Loucy (cell line): ENCODE measurements around the gene CLCN7.

ENCODE experiments used
- EZH2phosphoT487 ChIP-seq: fragments of 200-600 bp; IDR thresholded peaks from 2 replicates; pipeline ENCODE4 v1.6.1; 2018; ENCODE audit warnings: antibody characterized with exemption, mild to moderate bottlenecking, moderate library complexity, borderline replicate concordance
- TF ChIP-seq, protein P1 (sequence below): fragments of 200-600 bp; sonication (generic); conservative IDR thresholded peaks from 2 replicates; pipeline ENCODE4 v1.5.1; 2014; ENCODE audit warnings: mild to moderate bottlenecking, antibody characterized with exemption, low read length

DNA sequence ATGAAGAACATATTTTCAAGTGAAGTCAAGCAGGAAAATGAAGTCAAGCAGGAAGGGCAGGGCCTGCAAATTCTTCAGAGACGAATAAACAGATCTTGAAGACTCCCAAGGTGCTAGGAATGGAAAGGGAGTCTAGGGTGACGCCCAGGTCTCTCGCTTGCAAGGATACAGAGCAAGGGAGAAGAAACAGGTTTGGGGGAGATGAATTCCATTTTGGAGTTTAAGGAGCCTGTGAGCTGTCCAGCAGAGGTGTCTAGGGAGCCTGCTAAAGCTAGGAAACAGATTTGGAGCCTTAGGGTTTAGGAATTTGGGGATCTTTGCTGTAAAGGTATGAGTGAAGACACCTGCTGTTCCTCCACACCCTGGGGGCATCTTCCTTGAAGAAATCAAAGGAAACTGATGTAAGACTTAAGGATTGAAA, 58.3 kb downstream of the CLCN7 start:
- TF ChIP-seq, protein P1, sequence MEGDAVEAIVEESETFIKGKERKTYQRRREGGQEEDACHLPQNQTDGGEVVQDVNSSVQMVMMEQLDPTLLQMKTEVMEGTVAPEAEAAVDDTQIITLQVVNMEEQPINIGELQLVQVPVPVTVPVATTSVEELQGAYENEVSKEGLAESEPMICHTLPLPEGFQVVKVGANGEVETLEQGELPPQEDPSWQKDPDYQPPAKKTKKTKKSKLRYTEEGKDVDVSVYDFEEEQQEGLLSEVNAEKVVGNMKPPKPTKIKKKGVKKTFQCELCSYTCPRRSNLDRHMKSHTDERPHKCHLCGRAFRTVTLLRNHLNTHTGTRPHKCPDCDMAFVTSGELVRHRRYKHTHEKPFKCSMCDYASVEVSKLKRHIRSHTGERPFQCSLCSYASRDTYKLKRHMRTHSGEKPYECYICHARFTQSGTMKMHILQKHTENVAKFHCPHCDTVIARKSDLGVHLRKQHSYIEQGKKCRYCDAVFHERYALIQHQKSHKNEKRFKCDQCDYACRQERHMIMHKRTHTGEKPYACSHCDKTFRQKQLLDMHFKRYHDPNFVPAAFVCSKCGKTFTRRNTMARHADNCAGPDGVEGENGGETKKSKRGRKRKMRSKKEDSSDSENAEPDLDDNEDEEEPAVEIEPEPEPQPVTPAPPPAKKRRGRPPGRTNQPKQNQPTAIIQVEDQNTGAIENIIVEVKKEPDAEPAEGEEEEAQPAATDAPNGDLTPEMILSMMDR = no peak
- TF ChIP-seq EZH2phosphoT487 = no peak
